Endothelial cell of coronary artery (primary cell): ENCODE data around the gene PTTG1. TPM values are rescaled to one million over a fixed set of nuclear protein-coding genes. Genes with fewer than 3 reads are reported as not detected.

Source experiments
- total RNA-seq: library from RNA; depleted of rRNA; stranded (reverse); fragments of >200 nt; gene quantifications from 2 replicates; pipeline ENCODE4 v1.2.3, GENCODE V29; 2014

Gene PTTG1
- 72.8 and 108 TPM in 2 replicates for total RNA-seq

GRCh38 chr5:160421625-160422258 lies at the start of gene PTTG1:
Gene PTTG1, plus strand, starts transcription at chr5:160421855. Its CDS starts 458 bp downstream, at chr5:160422313.

DNA sequence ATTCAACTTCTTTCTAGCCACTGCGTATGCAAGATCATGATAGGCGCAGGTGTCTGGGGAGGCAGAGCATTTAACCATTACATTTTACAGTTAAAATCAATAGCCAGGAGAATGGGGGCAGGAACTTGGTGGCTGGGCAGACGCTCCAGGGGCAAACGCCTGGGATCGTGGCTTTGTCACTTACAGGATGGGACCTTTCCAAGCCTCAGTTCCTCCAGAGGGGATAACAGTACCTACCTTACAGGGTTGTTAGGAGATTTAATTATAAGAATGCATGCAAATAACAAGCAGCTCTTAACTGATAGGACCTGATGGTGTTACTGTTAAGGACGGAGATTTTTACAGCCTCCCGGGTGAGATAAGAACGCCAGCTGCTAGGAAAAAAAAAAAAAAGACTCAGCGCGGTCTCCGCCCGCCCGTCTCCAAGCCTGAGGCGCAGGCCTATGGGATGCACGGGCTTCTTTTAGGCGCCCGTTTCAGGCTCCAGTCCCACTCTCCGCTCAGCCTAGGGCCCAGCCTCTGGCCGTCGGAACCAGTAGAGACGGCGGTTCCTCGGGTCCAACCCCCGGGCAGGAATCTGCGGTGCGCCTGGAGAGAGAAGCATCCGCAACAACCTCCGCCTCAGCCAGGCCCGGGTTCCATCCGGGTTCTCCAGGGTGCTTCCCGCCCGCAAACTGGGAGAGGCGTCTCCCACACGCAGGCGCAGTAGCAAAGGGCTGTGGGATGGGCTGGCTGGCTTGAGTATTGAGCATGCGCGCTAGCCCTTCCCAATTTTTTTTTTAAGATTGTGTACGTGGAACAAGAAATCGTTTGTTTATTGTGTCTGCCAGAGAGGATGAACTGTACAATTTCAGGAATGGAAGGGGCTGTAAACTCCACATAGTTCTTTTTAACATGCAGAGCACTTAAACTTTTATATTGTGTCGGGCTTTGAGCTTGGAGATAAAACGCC lies 22.0 kb upstream of the PTTG1 start, which contains the start of gene FAM200C:
Gene FAM200C, minus strand, starts transcription at position 653 of the 952 bp plus-strand sequence. CDS start 4,564 bp downstream, outside the sequence.

GRCh38 chr5:160418561-160419457 lies 2.8 kb upstream of the PTTG1 start, which contains the start of gene SLU7:
Gene SLU7, minus strand, starts transcription at chr5:160419081. Its CDS starts 3,787 bp downstream, at chr5:160415294.

Other genes with a start within 250 kb of the PTTG1 start
- gene FABP6, start 192.3 kb upstream of the PTTG1 start, total RNA-seq: not detected in 2 replicates
- 5.0 TPM in 2 replicates for gene CCNJL, start 109.3 kb upstream of the PTTG1 start, total RNA-seq
- 0.09 TPM in 1 of 2 replicates, not detected in the other for gene C1QTNF2, start 51.2 kb upstream of the PTTG1 start, total RNA-seq
- gene FAM200C, start 21.8 kb upstream of the PTTG1 start, total RNA-seq: 2.3 and 3.6 TPM in 2 replicates
- gene SLU7, start 2.8 kb upstream of the PTTG1 start, total RNA-seq: 58.5 and 62.0 TPM in 2 replicates